ENCODE measurements around the gene VSIG8. TPM values are rescaled to one million over a fixed set of nuclear protein-coding genes. Genes with fewer than 3 reads are reported as not detected.
"Not testable (repeated sequence)": the region's sequence is repeated elsewhere in the genome, so short reads cannot be mapped to it uniquely, and the experiment has no call there.

The VSIG8 gene
- total and polyA plus RNA-seq, 4 donors: 0.08 TPM; not detected in 3

DNA sequence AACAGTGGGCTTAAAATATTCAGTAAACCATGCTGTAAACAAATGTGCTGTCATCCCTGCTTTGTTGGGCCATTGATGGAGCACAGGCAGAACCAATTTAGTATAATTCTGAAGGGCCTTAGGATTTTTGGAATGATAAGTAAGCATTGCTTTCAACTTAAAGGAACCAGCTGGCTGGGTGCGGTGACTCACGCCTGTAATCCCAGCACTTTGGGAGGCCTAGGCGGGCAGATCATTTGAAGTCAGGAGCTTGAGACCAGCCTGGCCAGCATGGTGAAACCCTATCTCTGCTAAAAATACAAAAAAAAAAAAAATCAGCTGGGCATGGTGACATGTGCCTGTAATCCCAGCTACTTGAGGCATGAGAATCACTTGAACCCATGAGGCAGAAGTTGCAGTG, 41.6 kb upstream of the VSIG8 start:
- H3K4me1 ChIP-seq (ENCODE audit: control insufficient read depth in 4 of 4, insufficient read depth in 4 of 4, low read length in 3 of 4); H3K27me3 ChIP-seq (ENCODE audit: control insufficient read depth in 4 of 4, insufficient read depth in 4 of 4, low read length in 3 of 4); H3K27ac ChIP-seq (ENCODE audit: low read depth in 1 of 2, low read length in 2 of 2); H3K4me3 ChIP-seq (ENCODE audit: low read depth in 1 of 3, low read length in 3 of 3); H3K9me3 ChIP-seq (ENCODE audit: control insufficient read depth in 4 of 4, low read length in 3 of 4); H3K36me3 ChIP-seq (ENCODE audit: control insufficient read depth in 4 of 4, insufficient read depth in 3 of 4, low read depth in 1 of 4, low read length in 3 of 4); DNase-seq (ENCODE audit: low spot score); H3K9ac ChIP-seq (ENCODE audit: low read depth in 1 of 2, low read length in 2 of 2): not testable (repeated sequence)
- WGBS: 67% methylated on average over 3 of the region's 3 CpGs

DNA sequence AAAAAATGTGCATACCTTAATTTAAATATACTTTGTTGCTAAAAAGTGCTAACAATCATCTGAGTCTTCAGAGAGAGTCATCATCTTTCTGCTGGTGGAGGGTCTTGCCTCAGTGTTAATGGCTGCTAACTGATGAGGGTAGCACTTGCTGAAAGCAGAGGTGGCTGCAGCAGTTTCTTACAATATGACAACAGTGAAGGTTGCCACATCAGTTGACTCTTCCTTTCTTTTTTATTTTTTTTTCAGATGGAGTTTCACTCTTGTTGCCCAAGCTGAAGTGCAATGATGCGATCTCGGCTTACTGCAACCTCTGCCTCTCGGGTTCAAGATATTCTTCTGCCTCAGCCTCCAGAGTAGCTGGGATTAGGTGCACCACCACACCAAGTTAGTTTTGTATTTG, 40.1 kb upstream of the VSIG8 start:
- no peaks in the 10 kb centered on the region for H3K27me3 ChIP-seq (ENCODE audit: control insufficient read depth in 4 of 4, insufficient read depth in 4 of 4, low read length in 3 of 4)
- H3K4me3 ChIP-seq (ENCODE audit: low read depth in 1 of 3, low read length in 3 of 3): no peak overlapping the region
- no peak for DNase-seq (ENCODE audit: low spot score)
- H3K9me3 ChIP-seq (ENCODE audit: control insufficient read depth in 4 of 4, low read length in 3 of 4): no peaks in the 10 kb centered on the region
- TF ChIP-seq, protein P1, sequence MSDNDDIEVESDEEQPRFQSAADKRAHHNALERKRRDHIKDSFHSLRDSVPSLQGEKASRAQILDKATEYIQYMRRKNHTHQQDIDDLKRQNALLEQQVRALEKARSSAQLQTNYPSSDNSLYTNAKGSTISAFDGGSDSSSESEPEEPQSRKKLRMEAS (IDR thresholded peaks at IDR 0.05): no peak
- no peak for TF ChIP-seq GABPA (IDR thresholded peaks at IDR 0.05 in 1 of 2, conservative IDR thresholded peaks at IDR 0.05 in 1 of 2)
- TF ChIP-seq, protein P2, sequence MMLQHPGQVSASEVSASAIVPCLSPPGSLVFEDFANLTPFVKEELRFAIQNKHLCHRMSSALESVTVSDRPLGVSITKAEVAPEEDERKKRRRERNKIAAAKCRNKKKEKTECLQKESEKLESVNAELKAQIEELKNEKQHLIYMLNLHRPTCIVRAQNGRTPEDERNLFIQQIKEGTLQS (IDR thresholded peaks at IDR 0.05): no peak
- no peak for TF ChIP-seq FOXA1 (IDR thresholded peaks at IDR 0.05)
- TF ChIP-seq RXRA (IDR thresholded peaks at IDR 0.05): no peak
- no peak for TF ChIP-seq JUND (IDR thresholded peaks at IDR 0.05)
- TF ChIP-seq, protein P3, sequence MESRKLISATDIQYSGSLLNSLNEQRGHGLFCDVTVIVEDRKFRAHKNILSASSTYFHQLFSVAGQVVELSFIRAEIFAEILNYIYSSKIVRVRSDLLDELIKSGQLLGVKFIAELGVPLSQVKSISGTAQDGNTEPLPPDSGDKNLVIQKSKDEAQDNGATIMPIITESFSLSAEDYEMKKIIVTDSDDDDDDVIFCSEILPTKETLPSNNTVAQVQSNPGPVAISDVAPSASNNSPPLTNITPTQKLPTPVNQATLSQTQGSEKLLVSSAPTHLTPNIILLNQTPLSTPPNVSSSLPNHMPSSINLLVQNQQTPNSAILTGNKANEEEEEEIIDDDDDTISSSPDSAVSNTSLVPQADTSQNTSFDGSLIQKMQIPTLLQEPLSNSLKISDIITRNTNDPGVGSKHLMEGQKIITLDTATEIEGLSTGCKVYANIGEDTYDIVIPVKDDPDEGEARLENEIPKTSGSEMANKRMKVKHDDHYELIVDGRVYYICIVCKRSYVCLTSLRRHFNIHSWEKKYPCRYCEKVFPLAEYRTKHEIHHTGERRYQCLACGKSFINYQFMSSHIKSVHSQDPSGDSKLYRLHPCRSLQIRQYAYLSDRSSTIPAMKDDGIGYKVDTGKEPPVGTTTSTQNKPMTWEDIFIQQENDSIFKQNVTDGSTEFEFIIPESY (IDR thresholded peaks at IDR 0.05): no peak
- TF ChIP-seq HNF4A (conservative IDR thresholded peaks at IDR 0.05): no peak
- TF ChIP-seq FOXA2 (IDR thresholded peaks at IDR 0.05): no peak
- no peak for TF ChIP-seq NR2F2 (IDR thresholded peaks at IDR 0.05)
- TF ChIP-seq SP1 (IDR thresholded peaks at IDR 0.05): no peak
- TF ChIP-seq, protein P4, sequence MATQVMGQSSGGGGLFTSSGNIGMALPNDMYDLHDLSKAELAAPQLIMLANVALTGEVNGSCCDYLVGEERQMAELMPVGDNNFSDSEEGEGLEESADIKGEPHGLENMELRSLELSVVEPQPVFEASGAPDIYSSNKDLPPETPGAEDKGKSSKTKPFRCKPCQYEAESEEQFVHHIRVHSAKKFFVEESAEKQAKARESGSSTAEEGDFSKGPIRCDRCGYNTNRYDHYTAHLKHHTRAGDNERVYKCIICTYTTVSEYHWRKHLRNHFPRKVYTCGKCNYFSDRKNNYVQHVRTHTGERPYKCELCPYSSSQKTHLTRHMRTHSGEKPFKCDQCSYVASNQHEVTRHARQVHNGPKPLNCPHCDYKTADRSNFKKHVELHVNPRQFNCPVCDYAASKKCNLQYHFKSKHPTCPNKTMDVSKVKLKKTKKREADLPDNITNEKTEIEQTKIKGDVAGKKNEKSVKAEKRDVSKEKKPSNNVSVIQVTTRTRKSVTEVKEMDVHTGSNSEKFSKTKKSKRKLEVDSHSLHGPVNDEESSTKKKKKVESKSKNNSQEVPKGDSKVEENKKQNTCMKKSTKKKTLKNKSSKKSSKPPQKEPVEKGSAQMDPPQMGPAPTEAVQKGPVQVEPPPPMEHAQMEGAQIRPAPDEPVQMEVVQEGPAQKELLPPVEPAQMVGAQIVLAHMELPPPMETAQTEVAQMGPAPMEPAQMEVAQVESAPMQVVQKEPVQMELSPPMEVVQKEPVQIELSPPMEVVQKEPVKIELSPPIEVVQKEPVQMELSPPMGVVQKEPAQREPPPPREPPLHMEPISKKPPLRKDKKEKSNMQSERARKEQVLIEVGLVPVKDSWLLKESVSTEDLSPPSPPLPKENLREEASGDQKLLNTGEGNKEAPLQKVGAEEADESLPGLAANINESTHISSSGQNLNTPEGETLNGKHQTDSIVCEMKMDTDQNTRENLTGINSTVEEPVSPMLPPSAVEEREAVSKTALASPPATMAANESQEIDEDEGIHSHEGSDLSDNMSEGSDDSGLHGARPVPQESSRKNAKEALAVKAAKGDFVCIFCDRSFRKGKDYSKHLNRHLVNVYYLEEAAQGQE (IDR thresholded peaks at IDR 0.05): no peak
- TF ChIP-seq RAD21 (IDR thresholded peaks at IDR 0.05): no peak
- TF ChIP-seq HNF4G (IDR thresholded peaks at IDR 0.05): no peak
- TF ChIP-seq TAF1 (conservative IDR thresholded peaks at IDR 0.05): no peak
- no peak for TF ChIP-seq YY1 (IDR thresholded peaks at IDR 0.05)
- no peak for TF ChIP-seq EGR1 (IDR thresholded peaks at IDR 0.05; ENCODE audit: low read depth in 2 of 2)
- TF ChIP-seq, protein P5, sequence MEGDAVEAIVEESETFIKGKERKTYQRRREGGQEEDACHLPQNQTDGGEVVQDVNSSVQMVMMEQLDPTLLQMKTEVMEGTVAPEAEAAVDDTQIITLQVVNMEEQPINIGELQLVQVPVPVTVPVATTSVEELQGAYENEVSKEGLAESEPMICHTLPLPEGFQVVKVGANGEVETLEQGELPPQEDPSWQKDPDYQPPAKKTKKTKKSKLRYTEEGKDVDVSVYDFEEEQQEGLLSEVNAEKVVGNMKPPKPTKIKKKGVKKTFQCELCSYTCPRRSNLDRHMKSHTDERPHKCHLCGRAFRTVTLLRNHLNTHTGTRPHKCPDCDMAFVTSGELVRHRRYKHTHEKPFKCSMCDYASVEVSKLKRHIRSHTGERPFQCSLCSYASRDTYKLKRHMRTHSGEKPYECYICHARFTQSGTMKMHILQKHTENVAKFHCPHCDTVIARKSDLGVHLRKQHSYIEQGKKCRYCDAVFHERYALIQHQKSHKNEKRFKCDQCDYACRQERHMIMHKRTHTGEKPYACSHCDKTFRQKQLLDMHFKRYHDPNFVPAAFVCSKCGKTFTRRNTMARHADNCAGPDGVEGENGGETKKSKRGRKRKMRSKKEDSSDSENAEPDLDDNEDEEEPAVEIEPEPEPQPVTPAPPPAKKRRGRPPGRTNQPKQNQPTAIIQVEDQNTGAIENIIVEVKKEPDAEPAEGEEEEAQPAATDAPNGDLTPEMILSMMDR (IDR thresholded peaks at IDR 0.05; ENCODE audit: low read depth, low read length, missing input control): no peak
- H3K36me3 ChIP-seq (ENCODE audit: control insufficient read depth in 4 of 4, insufficient read depth in 3 of 4, low read depth in 1 of 4, low read length in 3 of 4): no peaks in the 10 kb centered on the region
- H3K4me1 ChIP-seq (ENCODE audit: control insufficient read depth in 4 of 4, insufficient read depth in 4 of 4, low read length in 3 of 4): peaks cover 0 to 6% (median 1%) of the 10 kb centered on the region in 4 donors
- WGBS: 90% methylated on average over 3 of the region's 3 CpGs
- no peak overlapping the region for H3K27ac ChIP-seq (ENCODE audit: low read depth in 1 of 2, low read length in 2 of 2)
- H3K9ac ChIP-seq (ENCODE audit: low read depth in 1 of 2, low read length in 2 of 2): no peak overlapping the region

Measured in liver (tissue), 9 donors.